ENCODE measurements around the gene SSBP4.

GRCh38 chr19:18391509-18392075 is 27.6 kb upstream of the SSBP4 start:
- no peak for TF ChIP-seq CTCF (IDR thresholded peaks at IDR 0.05)
- no peak for TF ChIP-seq POLR2A (IDR thresholded peaks at IDR 0.05)
